Measurements from ENCODE around the gene DCLK1. TPM values are rescaled to one million over a fixed set of nuclear protein-coding genes. Genes with fewer than 3 reads are reported as not detected.

Gene DCLK1
- total and polyA plus RNA-seq, 10 of the 15 experiments (the other 5 are each of a cell fraction or from before 2014, with no cell fraction given): not detected

DNA sequence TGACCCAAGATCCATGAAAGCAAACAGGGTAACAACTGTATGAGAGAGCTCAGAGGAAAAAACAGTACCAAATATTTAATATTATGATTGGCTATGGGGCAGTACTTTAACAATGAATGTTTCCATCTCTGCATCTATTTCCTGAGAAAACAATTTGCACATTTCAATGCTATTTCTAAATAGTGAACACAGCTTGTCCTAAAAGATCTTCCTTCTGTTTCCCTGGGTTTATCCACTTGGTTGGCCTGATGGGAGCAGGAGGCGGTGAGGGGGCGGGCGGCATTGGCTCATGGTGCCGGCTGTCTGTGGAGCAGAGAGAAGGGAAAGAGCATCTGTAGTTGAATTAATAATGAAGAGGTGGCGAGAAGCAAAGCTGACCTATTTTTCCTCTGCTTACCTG lies 291.4 kb downstream of the DCLK1 start:
- 43% methylated on average over 5 of the region's 5 CpGs for WGBS (ENCODE audit: insufficient coverage, insufficient replicate concordance, low lambda C conversion rate, missing lambda C conversion rate)
- Histone ChIP-seq H3K79me2 (ENCODE audit: control insufficient read depth, insufficient read depth, low read length) (no peaks in the 10 kb centered on the region), H3K27me3 (replicated peaks in 1 of 2; ENCODE audit: control insufficient read depth in 2 of 2, insufficient read depth in 2 of 2, low read length in 1 of 2) (no peaks in the 10 kb centered on the region), H3K4me1 (ENCODE audit: control insufficient read depth, insufficient read depth, low read length) (no peaks in the 10 kb centered on the region), H4K20me1 (ENCODE audit: control insufficient read depth, insufficient read depth) (no peaks in the 10 kb centered on the region), H3K27ac (ENCODE audit: control insufficient read depth, insufficient read depth) (no peak overlapping the region), H3K36me3 (ENCODE audit: control insufficient read depth in 2 of 2, insufficient read depth in 2 of 2, low read length in 1 of 2) (no peaks in the 10 kb centered on the region), H2AFZ (ENCODE audit: control insufficient read depth, low read depth, low read length) (no peak overlapping the region), H3K4me3 (no peak overlapping the region), H3K9ac (ENCODE audit: control insufficient read depth, insufficient read depth, low read length) (no peak overlapping the region), H3K4me2 (ENCODE audit: control insufficient read depth, insufficient read depth) (no peak overlapping the region), H3K9me3 (replicated peaks; ENCODE audit: control insufficient read depth, insufficient read depth, low read length) (no peaks in the 10 kb centered on the region)
- TF ChIP-seq BHLHE40 (IDR thresholded peaks at IDR 0.05; ENCODE audit: borderline replicate concordance in 1 of 2, low read depth in 2 of 2, low read length in 1 of 2) (no peak), MAX (IDR thresholded peaks at IDR 0.05; ENCODE audit: low read depth, low read length) (no peak), GATAD2B (conservative IDR thresholded peaks at IDR 0.05; ENCODE audit: low read depth) (no peak), CHD4 (IDR thresholded peaks at IDR 0.05) (no peak), NFXL1 (IDR thresholded peaks at IDR 0.05; ENCODE audit: borderline replicate concordance) (no peak), SP1 (IDR thresholded peaks at IDR 0.05; ENCODE audit: low read depth, low read length) (no peak), NR2C2 (IDR thresholded peaks at IDR 0.05; ENCODE audit: borderline replicate concordance, control insufficient read depth, insufficient read length, low read depth) (no peak), TAF1 (IDR thresholded peaks at IDR 0.05; ENCODE audit: borderline replicate concordance, low read depth, low read length) (no peak), FOXK2 (IDR thresholded peaks at IDR 0.05) (no peak)
- TF ChIP-seq, protein P1, sequence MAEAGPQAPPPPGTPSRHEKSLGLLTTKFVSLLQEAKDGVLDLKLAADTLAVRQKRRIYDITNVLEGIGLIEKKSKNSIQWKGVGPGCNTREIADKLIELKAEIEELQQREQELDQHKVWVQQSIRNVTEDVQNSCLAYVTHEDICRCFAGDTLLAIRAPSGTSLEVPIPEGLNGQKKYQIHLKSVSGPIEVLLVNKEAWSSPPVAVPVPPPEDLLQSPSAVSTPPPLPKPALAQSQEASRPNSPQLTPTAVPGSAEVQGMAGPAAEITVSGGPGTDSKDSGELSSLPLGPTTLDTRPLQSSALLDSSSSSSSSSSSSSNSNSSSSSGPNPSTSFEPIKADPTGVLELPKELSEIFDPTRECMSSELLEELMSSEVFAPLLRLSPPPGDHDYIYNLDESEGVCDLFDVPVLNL (IDR thresholded peaks at IDR 0.05; ENCODE audit: low read depth, low read length): no peak
- SMC1A ChIA-PET (ENCODE audit: uncharacterized antibody, unreplicated experiment): no interaction called here
- DNase-seq (ENCODE audit: low read depth, low spot score) (no peak), ATAC-seq (no peak), FAIRE-seq (no peak)
- in situ Hi-C loops (cut with MboI) (no loop called here), intact Hi-C loops (cut with micrococcal nuclease; ENCODE audit: unreplicated experiment) (no loop called here)
- CTCF ChIA-PET: interaction anchor here (0.6 kb wide), 2 partner anchors 101 to 414 kb away, joined by 3 read pairs; no protein-coding TSS in a partner anchor
- RAD21 ChIA-PET (ENCODE audit: unreplicated experiment): no interaction called here
- no TSS peak for BruUV-seq (replicated peaks)
- POLR2A ChIA-PET: no interaction called here
